Endothelial cell of hepatic sinusoid (primary cell): Measurements from ENCODE around the gene EIF4B.

Source experiments
- in situ Hi-C: cut with HindIII; loops from 2 replicates; pipeline ENCODE4 v1.10.0; 2017; ENCODE audit warnings: low sequenced_read_pairs

EIF4B gene

GRCh38 chr12:53067993-53068770 is 61.9 kb downstream of the EIF4B start:
- in situ Hi-C loops = loop anchor here (5.0 kb wide), 1 partner anchor 34 kb away; the partner anchor contains the start of gene SOAT2

- in situ Hi-C loops = loop anchor here (5.0 kb wide), 1 partner anchor 33 kb away; the partner anchor contains the start of gene SOAT2
Measured at GRCh38 chr12:53068811-53069585, 62.7 kb downstream of the EIF4B start.

- in situ Hi-C loops = loop anchor here (5.0 to 10.0 kb wide), 2 partner anchors 32 to 125 kb away; partner anchors contain the start of gene SOAT2
Measured at GRCh38 chr12:53069621-53070410, 63.6 kb downstream of the EIF4B start.

GRCh38 chr12:53070877-53071492 is 64.7 kb downstream of the EIF4B start:
- in situ Hi-C loops = loop anchor here (10.0 kb wide), 1 partner anchor 124 kb away; no protein-coding TSS in a partner anchor

- in situ Hi-C loops = loop anchor here (10.0 kb wide), 1 partner anchor 123 kb away; no protein-coding TSS in a partner anchor
Measured at GRCh38 chr12:53071591-53072551, 65.6 kb downstream of the EIF4B start.

- in situ Hi-C loops = loop anchor here (10.0 kb wide), 1 partner anchor 121 kb away; no protein-coding TSS in a partner anchor
Measured at GRCh38 chr12:53073881-53074280, 67.6 kb downstream of the EIF4B start.

GRCh38 chr12:53074283-53074998 is 68.2 kb downstream of the EIF4B start:
- in situ Hi-C loops = loop anchor here (10.0 kb wide), 1 partner anchor 120 kb away; no protein-coding TSS in a partner anchor

- in situ Hi-C loops = loop anchor here (5.0 to 10.0 kb wide), 3 partner anchors 97 to 192 kb away; partner anchors contain the start of gene ESPL1
Measured at GRCh38 chr12:53074999-53075370, 68.7 kb downstream of the EIF4B start.

GRCh38 chr12:53076461-53076860 is 70.2 kb downstream of the EIF4B start:
- in situ Hi-C loops = loop anchor here (5.0 to 10.0 kb wide), 3 partner anchors 96 to 191 kb away; partner anchors contain the start of gene ESPL1

- in situ Hi-C loops = loop anchor here (5.0 to 10.0 kb wide), 3 partner anchors 95 to 190 kb away; partner anchors contain the start of gene ESPL1
Measured at GRCh38 chr12:53077030-53077429, 70.8 kb downstream of the EIF4B start.

GRCh38 chr12:53078425-53079225 is 72.4 kb downstream of the EIF4B start:
- in situ Hi-C loops = loop anchor here (5.0 to 10.0 kb wide), 3 partner anchors 94 to 189 kb away; partner anchors contain the start of gene ESPL1

GRCh38 chr12:53079226-53080117 is 73.2 kb downstream of the EIF4B start, which contains the start of gene SPRYD3:
Gene SPRYD3, minus strand, starts transcription at chr12:53079390. Its CDS starts 57 bp downstream, at chr12:53079333.
- in situ Hi-C loops = loop anchor here (5.0 to 10.0 kb wide), 3 partner anchors 93 to 188 kb away; partner anchors contain the start of gene ESPL1

- in situ Hi-C loops = no loop called here
Measured at GRCh38 chr12:53082637-53083175, 76.5 kb downstream of the EIF4B start.

GRCh38 chr12:53086361-53086760 is 80.1 kb downstream of the EIF4B start:
- in situ Hi-C loops = no loop called here

GRCh38 chr12:53090105-53090504 is 83.8 kb downstream of the EIF4B start:
- in situ Hi-C loops = no loop called here

- in situ Hi-C loops = no loop called here
Measured at GRCh38 chr12:53090554-53090953, 84.3 kb downstream of the EIF4B start.
